ENCODE data around the gene MAP6D1.

DNA sequence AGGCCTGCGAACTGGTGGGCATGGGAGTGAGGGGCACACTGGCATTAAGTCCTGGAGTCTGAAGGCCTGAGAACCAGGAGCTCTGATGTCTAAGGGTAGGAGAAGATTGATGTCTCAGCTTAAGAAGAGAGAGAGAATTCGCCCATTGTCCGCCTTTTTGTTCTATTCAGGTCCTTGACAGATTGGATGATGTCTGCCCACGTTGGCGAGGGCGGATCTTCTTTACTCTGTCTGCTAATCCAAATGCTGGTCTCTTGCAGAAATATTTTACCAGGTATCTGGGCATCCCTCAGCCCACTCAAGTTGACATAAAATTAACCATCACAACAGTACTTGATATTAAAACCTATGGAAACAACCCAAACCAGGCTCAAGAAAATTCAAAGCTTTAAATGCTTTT is 44.1 kb downstream of the MAP6D1 start:
- TF ChIP-seq CTCF (conservative IDR thresholded peaks at IDR 0.05; ENCODE audit: low read depth, low read length) (no peak), EZH2phosphoT487 (IDR thresholded peaks at IDR 0.05; ENCODE audit: borderline replicate concordance, low read length) (no peak)

Data from PC-3 (cell line).